Stimulated activated naive CD8-positive, alpha-beta T cell treated with anti-CD3 and anti-CD28 coated beads, Interleukin-15, amount 100 ng/mL, for 72 hours (primary cell): ENCODE measurements around the gene OBP2A.
"Not testable (repeated sequence)": the region's sequence is repeated elsewhere in the genome, so short reads cannot be mapped to it uniquely, and the experiment has no call there.

Experiments used
- ATAC-seq: fragments of 150-1000 bp; cut with Tn5 transposase; 2 replicates; pipeline ENCODE4 v1.10.0; 2021; ENCODE audit warnings: mild to moderate bottlenecking, moderate library complexity
- DNase-seq, 2 donors: peaks; one replicate each; pipeline ENCODE4 v3.0.0; 2021 to 2022
- H3K27ac Mint-ChIP-seq, 2 donors: one replicate each; pipeline ENCODE4 v1.8.0; 2022; ENCODE audit warnings: mild to moderate bottlenecking in 2 of 2, mixed read lengths in 2 of 2, moderate library complexity in 2 of 2
- H3K27me3 Mint-ChIP-seq: one replicate; pipeline ENCODE4 v1.8.0; 2022; ENCODE audit warnings: mixed read lengths
- H3K4me1 Mint-ChIP-seq: one replicate; pipeline ENCODE4 v1.8.0; 2022; ENCODE audit warnings: mild to moderate bottlenecking, mixed read lengths
- H3K4me3 Mint-ChIP-seq, 2 donors: one replicate each; pipeline ENCODE4 v1.8.0; 2022; ENCODE audit warnings: mild to moderate bottlenecking in 2 of 2, mixed read lengths in 2 of 2, moderate library complexity in 1 of 2
- H3K9me3 Mint-ChIP-seq, 2 donors: one replicate each; pipeline ENCODE4 v1.8.0; 2022; ENCODE audit warnings: mixed read lengths in 2 of 2

Gene OBP2A

GRCh38 chr9:135520916-135521607 is 24.9 kb upstream of the OBP2A start, which contains the start of gene LCN1:
TSS of gene LCN1 (plus strand) at chr9:135521440. CDS start at chr9:135521498, 58 bp downstream.
- no peak for DNase-seq
- no peak for ATAC-seq
- Mint-ChIP-seq H3K27me3 (peaks cover 35% of the 10 kb centered on the region), H3K4me1 (peaks cover 6% of the 10 kb centered on the region), H3K4me3 (no peak within 1 kb of the TSS), H3K27ac (peak within 1 kb of the TSS; percentile 10 to 19), H3K9me3 (no peaks in the 10 kb centered on the region)

- DNase-seq, result no peak
- H3K4me3 Mint-ChIP-seq, result no peak overlapping the region
Measured at GRCh38 chr9:135521608-135522095, 24.3 kb upstream of the OBP2A start.

GRCh38 chr9:135522137-135522877 is 23.6 kb upstream of the OBP2A start:
- ATAC-seq (no peak), DNase-seq (no peak)
- H3K4me1 Mint-ChIP-seq, result no peaks in the 10 kb centered on the region

More at GRCh38 chr9:135521608-135522095, 24.3 kb upstream of the OBP2A start:
- Mint-ChIP-seq H3K27me3 (peaks cover 35% of the 10 kb centered on the region), H3K27ac (no peak overlapping the region), H3K9me3 (no peaks in the 10 kb centered on the region), H3K4me1 (peaks cover under 1% of the 10 kb centered on the region)
- ATAC-seq, result no peak

GRCh38 chr9:135522931-135523330 is 23.0 kb upstream of the OBP2A start:
- Mint-ChIP-seq H3K27ac (no peak overlapping the region), H3K9me3 (no peaks in the 10 kb centered on the region), H3K27me3 (peaks cover 35% of the 10 kb centered on the region), H3K4me3 (no peak overlapping the region), H3K4me1 (no peaks in the 10 kb centered on the region)
- DNase-seq (no peak), ATAC-seq (no peak)

More at GRCh38 chr9:135522137-135522877, 23.6 kb upstream of the OBP2A start:
- peaks cover 35% of the 10 kb centered on the region for H3K27me3 Mint-ChIP-seq
- no peaks in the 10 kb centered on the region for H3K9me3 Mint-ChIP-seq
- H3K4me3 Mint-ChIP-seq, result no peak overlapping the region
- H3K27ac Mint-ChIP-seq, result no peak overlapping the region

GRCh38 chr9:135523521-135524129 is 22.3 kb upstream of the OBP2A start:
- Mint-ChIP-seq H3K27me3 (peaks cover 31% of the 10 kb centered on the region), H3K4me3 (no peak overlapping the region), H3K9me3 (no peaks in the 10 kb centered on the region), H3K27ac (no peak overlapping the region), H3K4me1 (no peaks in the 10 kb centered on the region)
- no peak for ATAC-seq
- DNase-seq, result no peak

GRCh38 chr9:135524130-135524861 is 21.6 kb upstream of the OBP2A start:
- no peak overlapping the region for H3K27ac Mint-ChIP-seq
- peaks cover 25% of the 10 kb centered on the region for H3K27me3 Mint-ChIP-seq
- no peak for DNase-seq
- no peak for ATAC-seq
- H3K9me3 Mint-ChIP-seq, result no peaks in the 10 kb centered on the region
- no peak overlapping the region for H3K4me3 Mint-ChIP-seq
- no peaks in the 10 kb centered on the region for H3K4me1 Mint-ChIP-seq

- peaks cover 15% of the 10 kb centered on the region for H3K27me3 Mint-ChIP-seq
- ATAC-seq (no peak), DNase-seq (no peak)
- H3K27ac Mint-ChIP-seq, result no peak overlapping the region
- no peaks in the 10 kb centered on the region for H3K4me1 Mint-ChIP-seq
- H3K9me3 Mint-ChIP-seq, result no peaks in the 10 kb centered on the region
- no peak overlapping the region for H3K4me3 Mint-ChIP-seq
Measured at GRCh38 chr9:135525241-135526088, 20.5 kb upstream of the OBP2A start.

- H3K27me3 Mint-ChIP-seq, result peaks cover 17% of the 10 kb centered on the region
- no peaks in the 10 kb centered on the region for H3K4me1 Mint-ChIP-seq
- H3K27ac Mint-ChIP-seq, result no peak overlapping the region
- no peak overlapping the region for H3K4me3 Mint-ChIP-seq
- no peak for ATAC-seq
- no peaks in the 10 kb centered on the region for H3K9me3 Mint-ChIP-seq
- no peak for DNase-seq
Measured at GRCh38 chr9:135526089-135526729, 19.7 kb upstream of the OBP2A start.

- Mint-ChIP-seq H3K4me1 (no peaks in the 10 kb centered on the region), H3K4me3 (no peak overlapping the region), H3K9me3 (no peaks in the 10 kb centered on the region), H3K27ac (no peak overlapping the region), H3K27me3 (peaks cover 23% of the 10 kb centered on the region)
- DNase-seq (no peak), ATAC-seq (no peak)
Measured at GRCh38 chr9:135526730-135527571, 19.0 kb upstream of the OBP2A start.

GRCh38 chr9:135528842-135529435 is 17.0 kb upstream of the OBP2A start:
- not testable (repeated sequence) for H3K9me3 Mint-ChIP-seq, H3K4me1 Mint-ChIP-seq, H3K4me3 Mint-ChIP-seq, ATAC-seq, DNase-seq, H3K27ac Mint-ChIP-seq
- H3K27me3 Mint-ChIP-seq, result peaks cover 27% of the 10 kb centered on the region

GRCh38 chr9:135530146-135530545 is 15.8 kb upstream of the OBP2A start:
- Mint-ChIP-seq H3K27me3 (peaks cover 38% of the 10 kb centered on the region), H3K9me3 (no peaks in the 10 kb centered on the region), H3K4me3 (no peak overlapping the region), H3K27ac (peak overlapping the region in 1 of 2 donors; percentile 78), H3K4me1 (no peaks in the 10 kb centered on the region)
- DNase-seq (no peak), ATAC-seq (no peak)

GRCh38 chr9:135531096-135531495 is 14.8 kb upstream of the OBP2A start:
- H3K4me3 Mint-ChIP-seq, result no peak overlapping the region
- no peaks in the 10 kb centered on the region for H3K9me3 Mint-ChIP-seq
- ATAC-seq, result no peak
- peaks cover 39% of the 10 kb centered on the region for H3K27me3 Mint-ChIP-seq
- no peaks in the 10 kb centered on the region for H3K4me1 Mint-ChIP-seq
- no peak overlapping the region for H3K27ac Mint-ChIP-seq
- no peak for DNase-seq

GRCh38 chr9:135533113-135533512 is 12.8 kb upstream of the OBP2A start:
- Mint-ChIP-seq H3K27me3 (peaks cover 58% of the 10 kb centered on the region), H3K4me1 (no peaks in the 10 kb centered on the region), H3K27ac (no peak overlapping the region), H3K4me3 (no peak overlapping the region), H3K9me3 (no peaks in the 10 kb centered on the region)
- no peak for DNase-seq
- no peak for ATAC-seq
